GM18858 (cell line): ENCODE results near the gene LRRFIP2.

ENCODE experiments used
- ATAC-seq: cut with Tn5 transposase; IDR thresholded peaks from one replicate; pipeline ENCODE4 v1.9.1; 2021; ENCODE audit not compliant: unreplicated experiment

LRRFIP2 gene

DNA sequence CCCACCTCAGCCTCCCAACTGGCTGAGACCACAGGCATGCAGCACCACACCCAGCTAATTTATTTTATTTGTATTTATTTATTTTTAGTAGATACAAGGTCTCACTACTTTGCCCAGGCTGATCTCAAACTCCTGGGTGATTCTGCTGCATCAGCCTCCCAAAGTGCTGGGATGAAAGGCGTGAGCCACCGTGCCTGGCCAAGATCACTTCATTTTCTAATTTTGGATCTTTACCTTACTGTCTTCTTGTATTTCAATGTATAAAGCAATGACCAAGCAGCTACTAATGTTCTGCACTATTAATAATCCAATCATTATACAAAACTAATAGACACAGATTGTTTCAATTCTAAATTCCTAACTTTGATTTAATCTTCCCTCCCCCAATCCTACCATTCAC lies 56.2 kb downstream of the LRRFIP2 start:
- no peak for ATAC-seq

DNA sequence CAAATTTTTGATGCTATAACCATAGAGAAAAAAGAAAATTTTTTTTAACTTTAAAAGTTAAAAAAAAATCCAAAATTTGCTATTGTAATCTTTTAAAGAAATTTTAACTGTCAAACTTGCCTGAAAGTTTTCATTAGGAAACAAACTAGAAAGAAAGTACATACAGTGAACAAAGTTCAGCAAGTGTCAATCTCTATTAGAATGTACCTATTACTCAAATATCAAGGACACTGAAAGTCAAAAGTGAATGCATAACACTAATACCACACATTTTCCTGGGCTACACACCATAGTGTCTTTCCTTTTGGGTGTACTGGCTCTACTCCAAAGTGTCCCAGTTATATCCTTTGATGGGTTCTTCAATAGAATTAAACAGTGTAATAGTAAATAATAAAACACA lies 56.8 kb downstream of the LRRFIP2 start:
- no peak for ATAC-seq

DNA sequence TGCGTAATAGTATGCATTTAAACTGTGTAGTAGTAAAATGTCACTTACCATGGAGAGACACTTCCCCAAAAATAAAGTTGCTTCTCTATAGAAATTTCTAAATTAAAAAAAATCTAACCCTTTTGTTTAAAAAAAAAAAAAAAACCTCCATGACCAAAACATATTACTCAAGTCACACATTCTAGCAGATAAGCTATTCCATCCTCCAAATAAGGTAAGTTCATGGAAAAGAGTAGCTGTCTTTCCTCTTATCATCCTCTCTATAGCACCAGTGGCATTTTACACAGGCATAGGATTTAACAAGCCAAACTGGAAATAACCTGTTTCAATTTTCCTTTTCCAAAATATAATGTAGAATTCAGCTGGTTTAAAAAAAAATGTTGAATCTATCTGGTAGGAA lies 57.4 kb downstream of the LRRFIP2 start:
- ATAC-seq = no peak

DNA sequence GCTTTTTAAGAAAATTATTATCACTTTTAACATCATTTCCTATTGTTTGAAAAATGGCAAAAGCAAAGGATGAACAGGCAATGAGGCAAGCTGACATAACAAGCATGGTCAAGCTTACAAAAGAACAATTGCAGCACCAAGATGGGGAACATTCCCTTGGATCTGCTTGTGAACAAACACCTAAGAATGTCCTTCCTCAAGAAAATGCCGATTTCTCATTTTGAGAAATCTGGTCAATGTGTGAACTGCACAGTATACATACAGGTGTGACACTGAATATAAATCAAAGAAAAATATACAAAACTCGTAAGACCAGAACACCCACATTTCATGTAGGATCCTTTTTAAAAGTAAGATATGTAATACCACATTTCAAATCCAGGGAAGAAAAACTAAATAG lies 58.9 kb downstream of the LRRFIP2 start:
- no peak for ATAC-seq

DNA sequence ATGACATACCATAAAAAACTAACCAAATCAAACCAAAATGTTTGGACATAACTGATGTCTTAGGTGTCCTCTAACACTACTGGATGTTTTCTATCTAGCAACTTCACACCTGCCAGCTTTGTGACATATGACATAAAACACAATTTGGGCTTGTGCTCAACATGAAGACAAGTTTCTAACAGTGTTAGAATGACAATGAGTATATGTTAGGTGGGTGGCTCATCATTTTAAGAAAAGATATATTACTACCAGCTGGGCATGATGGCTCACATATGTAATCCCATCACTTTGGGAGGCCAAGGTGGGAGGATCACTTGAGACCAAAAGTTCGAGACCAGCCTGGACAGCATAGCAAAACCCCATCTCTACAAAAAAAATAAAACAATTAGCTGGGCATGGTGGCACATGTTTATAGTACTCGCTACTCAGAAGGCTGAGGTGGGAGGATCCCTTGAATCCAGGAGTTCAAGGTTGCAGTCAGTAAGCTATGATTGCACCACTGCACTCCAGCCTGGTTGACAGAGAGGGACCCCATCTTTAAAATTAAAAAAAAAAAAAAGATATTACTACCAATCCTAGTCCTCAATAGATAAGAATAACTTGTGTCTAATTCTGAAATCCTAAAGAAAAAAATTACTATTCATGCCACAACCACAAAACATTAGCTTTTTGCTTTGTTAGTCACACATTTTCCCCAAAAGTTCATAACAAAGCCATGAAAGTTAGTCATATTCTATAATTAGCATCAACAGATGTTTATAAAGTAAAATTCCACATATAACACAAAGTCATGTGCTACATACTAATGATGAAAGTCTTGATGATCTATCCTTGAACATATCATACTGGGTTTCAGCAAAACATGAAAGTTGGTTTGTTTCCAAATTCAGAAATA lies 59.9 kb downstream of the LRRFIP2 start:
- no peak for ATAC-seq

DNA sequence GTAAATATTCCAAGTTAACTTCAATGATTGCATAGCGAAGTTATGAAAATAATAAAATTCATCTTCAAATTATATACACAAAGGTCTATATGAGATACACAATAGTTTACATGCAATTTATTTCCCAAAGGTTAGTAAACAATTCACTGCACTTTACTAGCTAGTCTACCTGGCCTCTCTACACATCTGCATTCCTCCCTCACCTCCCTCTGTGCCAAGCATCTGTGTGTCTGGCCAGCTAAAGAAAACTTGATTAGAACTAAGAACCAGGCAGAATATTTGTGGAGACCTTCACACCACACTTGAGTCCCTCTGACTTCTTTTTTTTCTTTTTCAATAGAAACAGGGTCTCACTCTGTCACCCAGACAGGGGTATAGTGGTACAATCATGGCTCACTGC lies 61.4 kb downstream of the LRRFIP2 start:
- ATAC-seq = no peak

DNA sequence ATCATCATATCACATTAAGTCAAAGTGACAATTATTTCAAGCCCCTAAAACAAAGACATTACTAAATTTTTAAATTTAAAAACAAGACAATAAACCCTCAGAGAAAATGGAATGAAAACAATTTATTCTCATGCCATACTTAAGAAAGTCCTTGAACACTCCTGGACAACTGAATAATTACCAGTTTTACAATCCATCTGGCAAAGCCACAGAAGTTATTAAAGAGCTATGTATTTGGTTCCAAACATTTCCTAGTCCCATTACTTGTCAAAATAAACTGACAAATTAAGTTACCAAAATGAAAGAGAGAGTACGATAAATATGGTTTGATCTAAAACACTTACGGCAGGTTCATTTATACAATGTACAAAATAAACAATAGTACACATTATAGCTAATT lies 63.2 kb downstream of the LRRFIP2 start:
- ATAC-seq = no peak

DNA sequence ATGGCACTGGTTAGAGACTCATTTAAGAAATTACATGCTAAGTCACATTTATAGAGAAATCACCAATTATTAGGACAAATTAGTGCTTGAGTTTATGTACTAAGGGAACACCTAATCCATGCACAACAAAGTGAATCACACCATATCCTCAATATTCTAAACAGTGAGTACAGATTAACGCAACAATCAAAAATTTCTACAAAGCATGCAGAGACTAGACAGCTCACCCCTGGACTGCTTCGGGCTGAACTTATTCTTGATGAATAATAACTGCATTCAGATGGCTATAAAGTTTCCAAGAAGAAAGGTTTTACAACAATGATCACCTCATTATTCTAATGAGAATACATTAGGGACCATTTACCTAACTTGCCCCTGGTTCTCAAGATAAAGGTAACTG lies 66.5 kb downstream of the LRRFIP2 start:
- ATAC-seq = no peak

DNA sequence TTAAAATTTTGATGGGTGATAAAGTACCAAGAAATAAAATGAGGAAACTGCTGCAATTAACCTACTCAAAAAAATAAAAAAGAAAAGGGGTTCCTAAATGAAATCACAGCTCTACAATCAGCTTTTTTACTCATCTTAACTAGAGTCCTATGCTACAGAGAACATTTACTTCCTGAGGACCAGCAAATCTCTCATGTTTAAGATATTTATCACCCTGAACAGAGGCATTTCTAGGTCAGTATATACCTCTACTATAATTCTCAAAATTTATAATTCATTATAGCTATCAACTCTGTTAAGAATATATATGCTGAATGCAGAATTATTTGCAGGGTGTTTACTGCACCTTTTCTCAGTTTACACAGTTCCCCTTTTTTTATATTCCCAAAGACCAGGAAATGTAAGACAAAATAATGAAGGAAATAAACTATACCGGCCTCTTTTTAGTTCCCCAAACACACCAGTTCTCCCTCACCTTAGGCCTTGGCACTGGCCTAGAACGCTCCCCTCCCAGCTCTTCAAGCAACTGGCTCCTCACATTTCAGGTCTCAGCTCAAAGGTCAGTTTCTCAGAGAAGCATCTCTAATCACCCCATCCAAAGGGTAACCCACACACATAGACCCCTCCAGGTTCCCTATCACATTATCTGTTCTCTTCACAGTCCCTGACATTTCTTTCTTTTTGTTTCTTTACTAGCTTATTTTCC lies 71.1 kb downstream of the LRRFIP2 start:
- no peak for ATAC-seq

DNA sequence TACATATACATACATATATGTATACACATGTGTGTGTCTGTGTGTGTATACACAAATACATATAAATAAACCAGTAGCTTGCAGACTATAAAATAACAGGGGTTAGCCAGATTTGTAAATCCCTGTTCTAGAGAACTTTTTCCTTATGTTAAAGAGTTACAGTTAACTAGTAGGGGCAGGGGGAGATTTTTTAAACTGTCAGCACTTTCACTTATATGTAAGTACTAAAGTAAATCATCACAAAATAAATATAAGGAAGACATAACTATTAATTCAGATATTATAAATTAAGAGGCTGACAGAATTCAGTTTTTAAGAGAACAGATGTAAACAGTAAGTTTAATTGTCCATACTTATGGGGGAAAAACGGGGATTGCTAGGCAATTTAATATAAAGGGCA lies 74.0 kb downstream of the LRRFIP2 start:
- ATAC-seq = no peak

DNA sequence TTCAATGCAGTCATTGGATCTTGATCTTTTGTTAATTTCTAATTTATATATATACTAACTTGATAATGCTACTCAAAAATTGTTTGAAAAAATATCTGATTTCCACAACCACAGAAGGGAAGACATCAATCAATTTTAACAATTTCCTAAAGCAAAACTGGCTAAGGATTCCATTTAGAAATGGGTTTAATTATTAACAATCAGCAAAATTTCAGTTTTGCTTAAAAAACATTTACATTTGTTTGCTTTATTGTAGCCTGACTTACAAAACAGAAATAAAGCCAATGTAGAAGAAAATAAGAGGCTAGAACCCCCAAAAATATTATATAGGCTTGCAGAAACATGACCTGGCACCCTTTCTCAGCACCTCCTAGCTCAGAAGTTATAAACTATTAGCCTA lies 74.9 kb downstream of the LRRFIP2 start:
- ATAC-seq = no peak

DNA sequence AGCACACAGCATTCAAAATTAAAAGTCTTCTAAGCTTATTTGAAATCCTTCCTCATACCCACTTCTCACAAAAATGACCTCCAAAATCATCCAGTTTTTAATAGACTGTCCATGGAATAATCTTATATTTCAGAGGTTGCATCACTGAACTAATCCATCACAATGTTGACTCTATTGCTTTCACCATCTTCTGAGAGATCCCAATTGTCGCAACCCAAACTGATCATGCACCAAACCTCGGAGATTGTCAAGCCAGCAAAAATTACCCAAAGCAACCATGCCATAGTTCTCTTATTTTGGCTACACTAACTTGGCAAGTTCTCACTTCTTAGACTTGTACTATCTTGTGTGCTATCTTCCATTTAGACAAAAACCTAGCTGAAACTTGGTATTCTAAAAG lies 75.5 kb downstream of the LRRFIP2 start:
- ATAC-seq = no peak

DNA sequence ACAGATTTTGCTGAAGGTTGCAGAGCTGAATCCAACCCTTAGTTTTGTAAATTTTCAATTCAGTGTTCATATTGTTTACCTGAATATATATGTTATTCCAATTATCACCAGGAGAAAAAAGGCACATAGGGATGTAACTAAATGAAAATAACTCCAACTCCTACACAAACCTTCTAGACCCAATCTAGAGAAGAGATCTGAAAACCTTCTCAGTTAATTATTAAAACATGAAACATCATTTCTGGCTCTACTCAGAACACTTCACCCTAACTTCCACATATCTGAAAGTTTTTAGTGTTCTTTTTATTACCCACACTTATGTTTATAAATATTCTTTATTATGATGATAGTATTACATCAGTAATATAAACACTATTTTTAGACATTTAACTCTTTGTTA lies 76.6 kb downstream of the LRRFIP2 start:
- ATAC-seq = no peak

DNA sequence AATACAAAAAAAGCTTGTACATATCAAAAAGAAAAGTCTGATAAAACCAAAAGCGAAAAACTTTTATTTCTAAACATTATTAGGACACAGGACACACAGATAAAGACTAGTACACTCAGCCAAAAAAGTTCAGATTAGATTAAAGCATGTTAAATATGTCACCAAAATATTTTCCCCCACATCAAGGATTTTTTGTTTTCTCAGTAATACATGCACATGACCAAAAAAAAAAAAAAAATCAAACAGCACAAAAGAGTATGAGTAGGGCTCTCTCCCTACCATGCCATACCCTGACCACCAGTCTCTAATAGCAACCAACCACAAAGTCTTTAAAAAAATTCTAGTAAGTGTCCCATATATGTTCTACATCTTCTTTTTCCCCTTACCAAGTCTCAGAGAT lies 77.4 kb downstream of the LRRFIP2 start:
- no peak for ATAC-seq

DNA sequence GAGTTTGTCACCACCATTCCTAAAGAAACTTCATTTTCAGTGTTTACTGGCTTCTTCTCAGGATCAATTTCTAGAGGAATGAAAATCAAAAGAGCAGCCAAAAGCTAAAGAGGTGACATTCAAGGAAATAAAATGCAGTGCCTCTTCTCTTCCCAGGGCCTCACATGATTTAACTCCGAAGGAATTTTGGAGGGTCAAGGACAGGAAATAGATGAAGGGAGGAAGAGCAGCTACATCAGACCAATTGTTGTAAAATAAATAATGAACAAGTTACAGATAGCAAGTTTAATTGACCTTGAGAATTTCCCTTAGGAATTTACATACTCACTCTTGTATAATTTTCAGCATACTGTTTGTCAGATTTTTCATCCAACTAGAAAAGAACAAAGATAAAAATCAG lies 78.1 kb downstream of the LRRFIP2 start:
- no peak for ATAC-seq

DNA sequence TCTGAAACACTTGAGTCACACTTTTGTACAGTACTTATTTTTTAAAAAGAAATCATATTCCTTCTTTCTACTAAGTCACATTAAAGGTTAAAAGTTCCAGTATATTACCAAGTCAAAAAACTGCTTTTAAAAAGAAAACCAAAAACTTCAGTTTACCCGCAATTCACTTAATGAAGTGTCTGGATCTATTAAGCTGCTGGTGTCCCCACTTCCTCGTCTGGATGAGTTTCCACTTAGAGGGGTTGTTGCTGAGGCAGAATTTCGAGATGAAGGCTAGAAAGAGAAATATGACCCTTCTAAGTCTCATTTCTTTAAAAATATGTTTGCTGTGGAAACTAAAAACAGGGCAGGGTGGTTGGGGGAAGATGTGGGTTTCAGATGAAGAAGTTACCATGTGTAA lies 79.7 kb downstream of the LRRFIP2 start:
- no peak for ATAC-seq

DNA sequence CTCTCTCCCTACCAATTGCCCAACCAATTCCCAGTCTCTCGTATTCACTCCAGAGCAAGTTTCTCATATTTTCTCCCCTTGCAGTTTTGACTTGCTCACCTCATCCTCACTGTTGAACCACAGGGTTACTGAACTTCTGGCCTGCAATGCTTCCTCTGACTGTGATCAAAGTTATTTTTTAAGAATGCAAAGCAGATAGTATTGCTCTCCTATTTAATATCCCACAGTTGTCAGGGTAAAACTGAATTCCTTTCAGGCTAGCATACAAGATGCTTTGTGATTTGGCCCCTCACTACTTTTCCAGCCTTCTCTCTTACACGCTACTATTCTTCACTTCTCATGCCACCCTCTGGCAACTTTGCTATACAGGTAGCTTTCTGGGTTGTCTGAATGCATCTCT lies 80.9 kb downstream of the LRRFIP2 start:
- ATAC-seq = no peak

DNA sequence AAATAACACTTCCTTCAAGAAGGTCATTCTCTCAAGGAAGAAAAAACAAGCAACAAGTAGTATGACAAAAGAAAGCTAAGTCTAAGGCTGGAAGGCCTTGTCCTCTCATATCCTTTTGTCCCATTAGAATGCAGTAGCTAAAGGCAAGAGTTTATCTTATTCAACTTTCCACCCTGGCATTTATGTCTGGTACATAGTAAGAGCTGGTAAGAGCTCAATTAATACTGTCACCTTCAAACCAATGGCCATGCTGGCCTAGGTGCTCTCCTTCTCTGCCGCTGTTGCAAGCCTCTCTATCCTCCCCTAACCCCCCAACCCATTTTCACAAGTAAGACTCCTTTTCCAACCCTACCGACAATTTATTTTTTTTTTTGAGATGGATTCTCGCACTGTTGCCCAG lies 81.9 kb downstream of the LRRFIP2 start:
- no peak for ATAC-seq

DNA sequence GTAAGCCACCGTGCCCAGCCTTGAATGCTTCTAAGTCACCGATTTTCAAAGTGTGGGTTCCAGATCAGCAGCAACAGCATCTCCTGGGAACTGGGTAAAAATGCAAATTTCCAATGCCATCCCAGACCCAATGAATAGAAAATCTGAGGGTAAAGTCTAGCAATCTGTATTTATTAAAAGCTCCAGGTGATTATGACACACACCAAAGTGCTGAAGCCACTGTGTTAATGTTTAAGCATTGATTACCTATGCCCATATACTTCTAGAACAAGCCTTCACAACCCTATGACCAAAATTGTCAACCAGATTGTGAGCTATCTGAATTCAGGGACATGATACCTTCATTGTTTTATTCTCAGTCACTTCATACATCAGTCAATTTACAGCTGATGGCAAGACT lies 86.5 kb downstream of the LRRFIP2 start:
- ATAC-seq = no peak

DNA sequence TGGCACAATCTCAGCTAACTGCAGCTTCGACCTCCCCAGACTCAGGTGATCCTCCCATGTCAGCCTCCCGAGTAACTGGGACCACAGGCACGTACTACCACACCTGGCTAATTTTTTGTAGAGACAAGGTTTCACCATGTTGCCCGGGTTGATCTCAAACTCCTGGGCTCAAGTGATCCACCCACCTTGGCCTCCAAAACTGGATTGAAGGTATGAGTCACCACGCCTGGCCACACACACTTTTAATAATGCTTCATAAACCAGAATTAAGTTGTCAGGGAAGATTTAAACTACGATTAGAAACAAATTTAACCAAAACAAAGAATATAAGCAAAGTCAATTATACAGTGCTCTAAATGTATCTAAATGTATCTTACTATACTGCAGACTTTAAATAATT lies 87.5 kb downstream of the LRRFIP2 start:
- no peak for ATAC-seq

DNA sequence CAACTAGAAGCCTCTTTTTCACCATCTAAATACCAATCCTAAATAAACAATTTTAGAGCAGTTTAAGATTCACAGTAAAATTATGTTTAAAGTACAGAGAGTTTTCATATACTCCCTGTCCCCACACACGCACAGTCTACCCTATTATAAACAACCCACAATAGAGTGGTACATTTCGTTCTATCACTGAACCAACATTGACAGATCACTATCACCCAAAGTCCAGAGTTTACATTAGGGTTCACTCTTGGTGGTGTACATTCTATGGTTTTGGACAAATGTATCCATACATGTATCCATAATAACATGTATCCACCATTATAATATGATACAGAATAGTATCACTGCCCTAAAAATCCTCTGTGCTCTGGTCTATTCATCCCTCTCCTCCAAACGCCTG lies 92.1 kb downstream of the LRRFIP2 start:
- no peak for ATAC-seq

DNA sequence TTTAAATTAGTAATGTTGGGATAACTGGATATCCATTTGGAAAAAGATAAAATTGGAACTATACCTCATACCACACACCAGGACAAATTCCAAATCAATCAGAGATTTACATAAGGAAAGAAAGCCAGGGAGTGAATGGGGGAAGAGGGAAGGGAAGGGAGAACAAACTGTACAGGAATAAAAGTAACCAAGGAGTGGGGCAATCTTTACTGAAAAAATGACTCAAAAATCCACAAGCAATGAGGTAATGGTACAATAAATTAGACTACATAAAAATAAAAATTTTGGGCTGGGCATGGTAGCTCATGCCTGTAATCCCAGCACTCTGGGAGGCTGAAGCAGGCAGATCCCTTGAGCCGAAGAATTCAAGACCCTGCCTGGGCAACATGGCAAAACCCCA lies 98.4 kb downstream of the LRRFIP2 start:
- no peak for ATAC-seq

DNA sequence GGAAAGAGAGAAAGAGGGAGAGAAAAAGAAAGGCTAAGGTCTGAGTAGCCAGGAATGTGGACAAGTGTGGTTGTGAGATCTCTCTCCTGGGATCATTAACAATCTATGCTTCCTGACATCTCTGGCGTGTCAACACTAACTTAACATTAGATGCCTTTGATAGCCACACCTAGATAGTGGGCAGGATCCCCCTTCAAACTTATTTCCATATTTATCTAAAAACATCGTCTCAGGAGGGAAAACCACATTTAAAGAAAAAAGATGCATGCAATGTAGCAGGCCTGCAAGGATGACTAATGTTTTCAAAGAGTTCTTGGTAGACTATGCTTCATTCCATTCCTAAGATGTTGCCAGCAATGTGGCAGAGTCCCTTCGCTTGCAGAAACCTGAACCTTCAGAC lies 100.2 kb downstream of the LRRFIP2 start:
- ATAC-seq = no peak
